ENCODE data around the gene FOXR2. TPM values are rescaled to one million over a fixed set of nuclear protein-coding genes. Genes with fewer than 3 reads are reported as not detected.

FOXR2 gene
- total RNA-seq, 3 donors from 2014 or later, result not detected

GRCh38 chrX:55598333-55598732 lies 24.9 kb upstream of the FOXR2 start:
- no peaks in the 10 kb centered on the region for H3K4me1 ChIP-seq
- peaks cover 0 to 6% of the 10 kb centered on the region in 2 donors for H3K27me3 ChIP-seq

DNA sequence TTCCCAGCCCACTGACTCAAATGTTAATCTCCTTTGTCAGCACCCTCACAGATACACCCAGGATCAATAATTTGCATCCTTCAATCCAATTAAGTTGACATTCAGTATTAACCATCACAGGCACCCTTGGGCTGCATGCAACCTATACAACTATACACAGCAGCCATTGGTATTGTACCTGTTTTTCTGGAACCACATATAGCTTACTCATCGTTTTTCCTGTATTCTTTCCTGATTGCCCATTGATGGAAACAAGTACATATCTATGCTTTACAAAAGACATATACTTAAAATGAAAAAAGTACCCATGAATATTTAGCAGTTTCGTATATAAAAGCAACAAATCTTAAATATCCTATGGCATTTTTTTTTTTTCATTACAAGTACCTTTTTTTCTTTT lies 3.7 kb upstream of the FOXR2 start:
- H3K36me3 ChIP-seq, result no peaks in the 10 kb centered on the region
- H3K4me1 ChIP-seq, result no peaks in the 10 kb centered on the region
- intact Hi-C loops (cut with DNase I; ENCODE audit: low total_unique reads), result no loop called here
- no peak overlapping the region for H3K4me3 ChIP-seq
- H3K9me3 ChIP-seq, result no peaks in the 10 kb centered on the region
- no peak for DNase-seq (ENCODE audit: low spot score in 2 of 2)
- H3K27me3 ChIP-seq, result peaks cover 0 to 24% of the 10 kb centered on the region in 2 donors
- H3K27ac ChIP-seq, result no peak overlapping the region
- TF ChIP-seq, protein P1, sequence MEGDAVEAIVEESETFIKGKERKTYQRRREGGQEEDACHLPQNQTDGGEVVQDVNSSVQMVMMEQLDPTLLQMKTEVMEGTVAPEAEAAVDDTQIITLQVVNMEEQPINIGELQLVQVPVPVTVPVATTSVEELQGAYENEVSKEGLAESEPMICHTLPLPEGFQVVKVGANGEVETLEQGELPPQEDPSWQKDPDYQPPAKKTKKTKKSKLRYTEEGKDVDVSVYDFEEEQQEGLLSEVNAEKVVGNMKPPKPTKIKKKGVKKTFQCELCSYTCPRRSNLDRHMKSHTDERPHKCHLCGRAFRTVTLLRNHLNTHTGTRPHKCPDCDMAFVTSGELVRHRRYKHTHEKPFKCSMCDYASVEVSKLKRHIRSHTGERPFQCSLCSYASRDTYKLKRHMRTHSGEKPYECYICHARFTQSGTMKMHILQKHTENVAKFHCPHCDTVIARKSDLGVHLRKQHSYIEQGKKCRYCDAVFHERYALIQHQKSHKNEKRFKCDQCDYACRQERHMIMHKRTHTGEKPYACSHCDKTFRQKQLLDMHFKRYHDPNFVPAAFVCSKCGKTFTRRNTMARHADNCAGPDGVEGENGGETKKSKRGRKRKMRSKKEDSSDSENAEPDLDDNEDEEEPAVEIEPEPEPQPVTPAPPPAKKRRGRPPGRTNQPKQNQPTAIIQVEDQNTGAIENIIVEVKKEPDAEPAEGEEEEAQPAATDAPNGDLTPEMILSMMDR (IDR thresholded peaks at IDR 0.05), result no peak
- TF ChIP-seq POLR2A (IDR thresholded peaks at IDR 0.05) (no peak), POLR2AphosphoS5 (IDR thresholded peaks at IDR 0.05) (no peak)

More at GRCh38 chrX:55598333-55598732, 24.9 kb upstream of the FOXR2 start:
- no peak for DNase-seq (ENCODE audit: low spot score in 2 of 2)
- H3K27ac ChIP-seq, result no peak overlapping the region
- no peak overlapping the region for H3K4me3 ChIP-seq
- H3K36me3 ChIP-seq, result no peaks in the 10 kb centered on the region
- H3K9me3 ChIP-seq, result peaks cover 0 to 6% of the 10 kb centered on the region in 2 donors
- intact Hi-C loops (cut with DNase I; ENCODE audit: low total_unique reads), result no loop called here
- TF ChIP-seq POLR2A (IDR thresholded peaks at IDR 0.05) (no peak), POLR2AphosphoS5 (IDR thresholded peaks at IDR 0.05) (no peak)
- TF ChIP-seq, protein P1 (IDR thresholded peaks at IDR 0.05), result no peak

DNA sequence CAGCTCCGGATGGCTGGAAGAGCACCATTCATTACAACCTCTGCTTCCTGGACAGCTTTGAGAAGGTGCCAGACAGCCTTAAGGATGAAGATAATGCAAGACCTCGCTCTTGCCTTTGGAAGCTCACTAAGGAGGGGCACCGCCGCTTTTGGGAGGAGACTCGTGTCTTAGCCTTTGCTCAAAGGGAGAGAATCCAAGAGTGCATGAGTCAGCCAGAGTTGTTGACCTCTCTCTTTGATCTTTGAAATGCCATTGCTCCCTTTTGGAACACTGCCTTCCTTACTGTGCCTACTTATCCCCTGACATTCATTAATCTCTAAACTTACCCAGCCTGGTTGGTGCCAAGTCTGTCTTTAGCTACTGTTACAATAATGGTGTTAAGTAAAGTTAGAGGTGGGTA lies 1.2 kb downstream of the FOXR2 start:
- Histone ChIP-seq H3K4me3 (no peak overlapping the region), H3K27me3 (peaks cover 0 to 30% of the 10 kb centered on the region in 2 donors), H3K36me3 (no peaks in the 10 kb centered on the region), H3K9me3 (no peaks in the 10 kb centered on the region), H3K4me1 (no peaks in the 10 kb centered on the region), H3K27ac (no peak overlapping the region)
- TF ChIP-seq POLR2A (IDR thresholded peaks at IDR 0.05) (no peak), POLR2AphosphoS5 (IDR thresholded peaks at IDR 0.05) (no peak)
- TF ChIP-seq, protein P1 (IDR thresholded peaks at IDR 0.05), result no peak
- intact Hi-C loops (cut with DNase I; ENCODE audit: low total_unique reads), result no loop called here
- DNase-seq (ENCODE audit: low spot score in 2 of 2), result no peak

GRCh38 chrX:55636109-55636508 lies 12.9 kb downstream of the FOXR2 start:
- Histone ChIP-seq H3K27me3 (peaks cover 0 to 39% of the 10 kb centered on the region in 2 donors), H3K4me3 (no peak overlapping the region), H3K36me3 (no peaks in the 10 kb centered on the region), H3K9me3 (peaks cover 0 to 5% of the 10 kb centered on the region in 2 donors), H3K27ac (no peak overlapping the region), H3K4me1 (no peaks in the 10 kb centered on the region)
- TF ChIP-seq, protein P1 (IDR thresholded peaks at IDR 0.05), result no peak
- TF ChIP-seq POLR2AphosphoS5 (IDR thresholded peaks at IDR 0.05) (no peak), POLR2A (IDR thresholded peaks at IDR 0.05) (no peak)
- DNase-seq (ENCODE audit: low spot score in 2 of 2), result no peak
- intact Hi-C loops (cut with DNase I; ENCODE audit: low total_unique reads), result no loop called here

GRCh38 chrX:55638933-55639332 lies 15.7 kb downstream of the FOXR2 start:
- TF ChIP-seq, protein P1 (IDR thresholded peaks at IDR 0.05), result no peak
- TF ChIP-seq POLR2AphosphoS5 (IDR thresholded peaks at IDR 0.05) (no peak), POLR2A (IDR thresholded peaks at IDR 0.05) (no peak)
- peaks cover 0 to 5% of the 10 kb centered on the region in 2 donors for H3K9me3 ChIP-seq

More at GRCh38 chrX:55638933-55639332, 15.7 kb downstream of the FOXR2 start:
- no peaks in the 10 kb centered on the region for H3K4me1 ChIP-seq
- intact Hi-C loops (cut with DNase I; ENCODE audit: low total_unique reads), result no loop called here
- H3K36me3 ChIP-seq, result no peaks in the 10 kb centered on the region
- H3K27me3 ChIP-seq, result peaks cover 0 to 28% of the 10 kb centered on the region in 2 donors
- no peak overlapping the region for H3K27ac ChIP-seq
- no peak for DNase-seq (ENCODE audit: low spot score in 2 of 2)
- H3K4me3 ChIP-seq, result no peak overlapping the region

Data from breast epithelium (tissue), 4 donors.